ENCODE data around the gene NR6A1.

Gene NR6A1

GRCh38 chr9:124477648-124478285 is 293.3 kb downstream of the NR6A1 start:
- peak overlapping the region; percentile 46 for H3K4me3 ChIP-seq (ENCODE audit: low read depth, low read length)

GRCh38 chr9:124477211-124477647 is 293.9 kb downstream of the NR6A1 start:
- no peaks in the 10 kb centered on the region for H3K36me3 ChIP-seq (ENCODE audit: control insufficient read depth, insufficient read depth, low read length)
- peak overlapping the region; percentile 46 for H3K4me3 ChIP-seq (ENCODE audit: low read depth, low read length)
- no peak overlapping the region for H3K9ac ChIP-seq (ENCODE audit: low read depth, low read length)
- peaks cover 11% of the 10 kb centered on the region for H3K4me1 ChIP-seq (ENCODE audit: control insufficient read depth, insufficient read depth, low read length)
- H3K27me3 ChIP-seq (ENCODE audit: control insufficient read depth, insufficient read depth, low read length) = peaks cover 50% of the 10 kb centered on the region
- H3K9me3 ChIP-seq (ENCODE audit: control insufficient read depth, insufficient read depth, low read length) = no peaks in the 10 kb centered on the region

More at GRCh38 chr9:124477648-124478285, 293.3 kb downstream of the NR6A1 start:
- Histone ChIP-seq H3K27me3 (ENCODE audit: control insufficient read depth, insufficient read depth, low read length) (peaks cover 51% of the 10 kb centered on the region), H3K9me3 (ENCODE audit: control insufficient read depth, insufficient read depth, low read length) (no peaks in the 10 kb centered on the region), H3K36me3 (ENCODE audit: control insufficient read depth, insufficient read depth, low read length) (no peaks in the 10 kb centered on the region), H3K4me1 (ENCODE audit: control insufficient read depth, insufficient read depth, low read length) (peaks cover 11% of the 10 kb centered on the region), H3K9ac (ENCODE audit: low read depth, low read length) (peak overlapping the region; percentile 24)

- peaks cover 41% of the 10 kb centered on the region for H3K27me3 ChIP-seq (ENCODE audit: control insufficient read depth, insufficient read depth, low read length)
- H3K9ac ChIP-seq (ENCODE audit: low read depth, low read length) = no peak overlapping the region
- peaks cover 6% of the 10 kb centered on the region for H3K4me1 ChIP-seq (ENCODE audit: control insufficient read depth, insufficient read depth, low read length)
- no peak overlapping the region for H3K4me3 ChIP-seq (ENCODE audit: low read depth, low read length)
- H3K9me3 ChIP-seq (ENCODE audit: control insufficient read depth, insufficient read depth, low read length) = no peaks in the 10 kb centered on the region
- H3K36me3 ChIP-seq (ENCODE audit: control insufficient read depth, insufficient read depth, low read length) = no peaks in the 10 kb centered on the region
Measured at GRCh38 chr9:124475868-124476690, 295.0 kb downstream of the NR6A1 start.

GRCh38 chr9:124475158-124475867 is 295.8 kb downstream of the NR6A1 start:
- Histone ChIP-seq H3K27me3 (ENCODE audit: control insufficient read depth, insufficient read depth, low read length) (peaks cover 37% of the 10 kb centered on the region), H3K36me3 (ENCODE audit: control insufficient read depth, insufficient read depth, low read length) (no peaks in the 10 kb centered on the region), H3K9ac (ENCODE audit: low read depth, low read length) (no peak overlapping the region)

GRCh38 chr9:124474151-124474550 is 297.0 kb downstream of the NR6A1 start:
- H3K36me3 ChIP-seq (ENCODE audit: control insufficient read depth, insufficient read depth, low read length) = no peaks in the 10 kb centered on the region
- H3K4me1 ChIP-seq (ENCODE audit: control insufficient read depth, insufficient read depth, low read length) = peaks cover 6% of the 10 kb centered on the region
- H3K9me3 ChIP-seq (ENCODE audit: control insufficient read depth, insufficient read depth, low read length) = no peaks in the 10 kb centered on the region
- H3K4me3 ChIP-seq (ENCODE audit: low read depth, low read length) = no peak overlapping the region
- H3K27me3 ChIP-seq (ENCODE audit: control insufficient read depth, insufficient read depth, low read length) = peaks cover 25% of the 10 kb centered on the region
- H3K9ac ChIP-seq (ENCODE audit: low read depth, low read length) = no peak overlapping the region

More at GRCh38 chr9:124475158-124475867, 295.8 kb downstream of the NR6A1 start:
- Histone ChIP-seq H3K4me1 (ENCODE audit: control insufficient read depth, insufficient read depth, low read length) (peaks cover 6% of the 10 kb centered on the region), H3K9me3 (ENCODE audit: control insufficient read depth, insufficient read depth, low read length) (no peaks in the 10 kb centered on the region), H3K4me3 (ENCODE audit: low read depth, low read length) (no peak overlapping the region)

- no peak overlapping the region for H3K4me3 ChIP-seq (ENCODE audit: low read depth, low read length)
- no peaks in the 10 kb centered on the region for H3K9me3 ChIP-seq (ENCODE audit: control insufficient read depth, insufficient read depth, low read length)
- H3K36me3 ChIP-seq (ENCODE audit: control insufficient read depth, insufficient read depth, low read length) = no peaks in the 10 kb centered on the region
- H3K9ac ChIP-seq (ENCODE audit: low read depth, low read length) = no peak overlapping the region
- H3K4me1 ChIP-seq (ENCODE audit: control insufficient read depth, insufficient read depth, low read length) = peaks cover 3% of the 10 kb centered on the region
- peaks cover 17% of the 10 kb centered on the region for H3K27me3 ChIP-seq (ENCODE audit: control insufficient read depth, insufficient read depth, low read length)
Measured at GRCh38 chr9:124473310-124473709, 297.8 kb downstream of the NR6A1 start.

GRCh38 chr9:124472770-124473169 is 298.3 kb downstream of the NR6A1 start:
- Histone ChIP-seq H3K36me3 (ENCODE audit: control insufficient read depth, insufficient read depth, low read length) (no peaks in the 10 kb centered on the region), H3K9me3 (ENCODE audit: control insufficient read depth, insufficient read depth, low read length) (no peaks in the 10 kb centered on the region), H3K4me3 (ENCODE audit: low read depth, low read length) (no peak overlapping the region), H3K9ac (ENCODE audit: low read depth, low read length) (no peak overlapping the region), H3K27me3 (ENCODE audit: control insufficient read depth, insufficient read depth, low read length) (peaks cover 13% of the 10 kb centered on the region), H3K4me1 (ENCODE audit: control insufficient read depth, insufficient read depth, low read length) (peaks cover 2% of the 10 kb centered on the region)

- Histone ChIP-seq H3K4me3 (ENCODE audit: low read depth, low read length) (no peak overlapping the region), H3K9ac (ENCODE audit: low read depth, low read length) (no peak overlapping the region), H3K27me3 (ENCODE audit: control insufficient read depth, insufficient read depth, low read length) (peaks cover 11% of the 10 kb centered on the region), H3K9me3 (ENCODE audit: control insufficient read depth, insufficient read depth, low read length) (no peaks in the 10 kb centered on the region), H3K36me3 (ENCODE audit: control insufficient read depth, insufficient read depth, low read length) (no peaks in the 10 kb centered on the region), H3K4me1 (ENCODE audit: control insufficient read depth, insufficient read depth, low read length) (no peaks in the 10 kb centered on the region)
Measured at GRCh38 chr9:124471761-124472160, 299.4 kb downstream of the NR6A1 start.

GRCh38 chr9:124470726-124471125 is 300.4 kb downstream of the NR6A1 start:
- peaks cover 4% of the 10 kb centered on the region for H3K27me3 ChIP-seq (ENCODE audit: control insufficient read depth, insufficient read depth, low read length)
- H3K9me3 ChIP-seq (ENCODE audit: control insufficient read depth, insufficient read depth, low read length) = no peaks in the 10 kb centered on the region
- no peak overlapping the region for H3K9ac ChIP-seq (ENCODE audit: low read depth, low read length)
- H3K4me1 ChIP-seq (ENCODE audit: control insufficient read depth, insufficient read depth, low read length) = no peaks in the 10 kb centered on the region
- H3K4me3 ChIP-seq (ENCODE audit: low read depth, low read length) = no peak overlapping the region
- H3K36me3 ChIP-seq (ENCODE audit: control insufficient read depth, insufficient read depth, low read length) = no peaks in the 10 kb centered on the region

GRCh38 chr9:124470306-124470705 is 300.8 kb downstream of the NR6A1 start:
- Histone ChIP-seq H3K36me3 (ENCODE audit: control insufficient read depth, insufficient read depth, low read length) (no peaks in the 10 kb centered on the region), H3K9ac (ENCODE audit: low read depth, low read length) (no peak overlapping the region), H3K27me3 (ENCODE audit: control insufficient read depth, insufficient read depth, low read length) (peaks cover 3% of the 10 kb centered on the region)

GRCh38 chr9:124469011-124469832 is 301.9 kb downstream of the NR6A1 start:
- Histone ChIP-seq H3K36me3 (ENCODE audit: control insufficient read depth, insufficient read depth, low read length) (no peaks in the 10 kb centered on the region), H3K27me3 (ENCODE audit: control insufficient read depth, insufficient read depth, low read length) (no peaks in the 10 kb centered on the region), H3K9ac (ENCODE audit: low read depth, low read length) (no peak overlapping the region), H3K9me3 (ENCODE audit: control insufficient read depth, insufficient read depth, low read length) (no peaks in the 10 kb centered on the region), H3K4me3 (ENCODE audit: low read depth, low read length) (no peak overlapping the region), H3K4me1 (ENCODE audit: control insufficient read depth, insufficient read depth, low read length) (no peaks in the 10 kb centered on the region)

More at GRCh38 chr9:124470306-124470705, 300.8 kb downstream of the NR6A1 start:
- H3K4me1 ChIP-seq (ENCODE audit: control insufficient read depth, insufficient read depth, low read length) = no peaks in the 10 kb centered on the region
- H3K9me3 ChIP-seq (ENCODE audit: control insufficient read depth, insufficient read depth, low read length) = no peaks in the 10 kb centered on the region
- no peak overlapping the region for H3K4me3 ChIP-seq (ENCODE audit: low read depth, low read length)

Data from iPS-15b (cell line).